Measurements from ENCODE around the gene RCOR2.

DNA sequence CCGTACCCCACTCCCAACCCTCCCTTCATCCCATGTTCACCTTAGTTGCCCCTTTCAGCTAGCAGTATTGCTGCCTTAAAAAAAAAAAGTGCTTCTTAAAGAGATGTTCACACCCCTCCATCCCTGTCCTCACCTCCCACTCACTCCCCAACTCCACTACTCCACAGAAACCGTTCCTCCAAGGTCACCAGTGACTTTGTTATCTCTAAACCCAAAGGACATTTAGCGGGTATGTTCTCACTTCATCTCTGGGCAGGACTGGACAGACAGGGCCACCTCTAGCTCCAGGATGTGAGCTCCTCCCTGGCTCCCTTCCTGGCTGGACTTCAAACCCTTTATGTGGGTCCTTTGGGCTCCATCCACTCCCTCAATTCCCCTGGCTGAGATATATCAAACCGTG lies 6.4 kb upstream of the RCOR2 start:
- TF ChIP-seq CTCF (IDR thresholded peaks at IDR 0.05): no peak
- TF ChIP-seq EZH2 (IDR thresholded peaks at IDR 0.05): no peak

Data from neural progenitor cell (in vitro differentiated cells).